H4 (cell line): ENCODE results near the gene ZCCHC7. TPM values are rescaled to one million over a fixed set of nuclear protein-coding genes. Genes with fewer than 3 reads are reported as not detected.

Experiments
- DNase-seq: peaks from one replicate; pipeline ENCODE4 v3.0.0-alpha.2; 2015; ENCODE audit warnings: low spot score
- total RNA-seq: library from RNA; depleted of rRNA; stranded (reverse); fragments of >200 nt; shearing (Covaris generic); gene quantifications from 2 replicates; pipeline ENCODE4 v1.2.3, GENCODE V29; 2014

ZCCHC7 gene
- total RNA-seq, 1 experiment from 2014 or later = 13.3 TPM

DNA sequence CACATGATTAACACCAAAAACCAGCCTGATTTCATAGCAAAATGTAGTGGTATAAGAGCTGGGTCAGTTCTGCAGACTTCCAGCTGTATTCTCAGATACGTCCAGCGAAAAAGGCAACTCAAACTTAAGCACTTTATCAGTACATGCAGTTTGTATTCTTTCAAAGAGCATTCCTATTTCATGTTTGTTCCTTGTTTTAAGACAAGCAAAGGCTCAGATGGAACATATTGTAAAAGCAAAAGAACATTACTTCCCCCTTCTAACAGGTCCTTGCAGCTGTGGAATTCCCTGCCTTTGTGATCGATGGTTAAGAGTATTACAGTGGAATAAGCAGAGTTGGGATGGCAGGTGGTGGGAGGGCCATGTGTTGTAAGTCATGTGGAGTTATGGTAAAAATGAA is 215.8 kb downstream of the ZCCHC7 start:
- no peak for DNase-seq

DNA sequence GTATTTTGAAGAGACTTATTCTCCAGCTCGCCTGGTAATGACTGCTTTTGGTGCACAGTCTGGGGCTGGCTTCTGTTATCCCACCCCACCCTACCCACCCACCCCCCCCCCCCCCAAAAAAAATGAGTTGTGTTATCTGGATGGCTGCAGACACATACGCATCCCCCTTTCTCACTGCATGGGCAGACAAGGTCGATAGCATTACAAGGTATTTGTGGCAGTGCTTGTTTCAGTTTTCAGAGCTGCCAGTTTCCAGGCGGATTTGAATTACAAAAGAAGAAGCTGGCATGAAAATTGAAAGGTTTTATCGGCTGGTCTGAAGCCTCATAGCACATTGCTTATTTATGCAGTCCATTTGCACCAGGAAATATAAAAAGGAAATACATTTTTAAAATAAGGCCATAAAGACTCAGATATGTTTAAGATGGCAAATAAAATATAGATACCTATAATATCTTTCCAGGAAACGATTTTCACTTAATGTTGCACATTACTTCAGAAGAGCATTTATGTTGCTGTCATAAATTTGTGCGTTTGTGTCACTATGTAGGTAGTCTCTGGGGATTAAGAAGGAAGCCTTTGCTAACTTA is 217.0 kb downstream of the ZCCHC7 start:
- no peak for DNase-seq

DNA sequence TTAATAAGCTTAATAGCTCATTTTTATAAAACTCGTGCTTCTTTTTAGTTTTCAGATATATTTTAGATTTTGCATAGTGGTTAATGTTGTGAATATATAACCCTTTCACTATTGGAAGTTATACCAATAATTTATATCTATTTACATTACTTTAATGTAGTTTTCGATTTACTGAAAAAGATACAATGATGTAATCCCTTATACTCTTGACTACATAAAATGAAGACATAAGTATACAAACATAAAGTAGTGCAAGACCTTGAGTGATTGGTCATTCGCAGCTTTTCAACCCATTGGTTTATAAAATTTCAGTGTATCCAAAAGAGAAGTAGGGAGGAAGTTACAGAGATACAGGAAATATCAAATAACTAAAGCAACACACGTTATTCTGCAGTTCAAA is 217.8 kb downstream of the ZCCHC7 start:
- no peak for DNase-seq

DNA sequence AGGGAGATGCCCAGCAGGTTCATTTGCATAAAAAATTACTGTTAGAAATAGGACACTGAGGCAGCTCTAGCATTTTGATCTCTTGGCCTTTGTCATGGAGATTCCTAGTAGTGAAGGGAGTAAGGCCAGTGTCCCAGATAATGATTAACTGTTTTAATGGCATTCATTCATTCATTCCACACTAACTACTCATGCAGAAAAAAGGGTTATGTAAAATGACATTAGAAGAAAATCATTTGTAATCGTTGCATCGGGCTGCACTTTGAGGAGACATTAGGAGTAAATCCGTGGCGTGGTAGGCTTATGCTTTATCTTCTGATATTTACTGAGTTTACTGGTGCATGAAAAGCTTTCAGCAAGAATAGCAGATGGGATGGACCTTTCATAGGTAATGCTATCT is 219.5 kb downstream of the ZCCHC7 start:
- no peak for DNase-seq

DNA sequence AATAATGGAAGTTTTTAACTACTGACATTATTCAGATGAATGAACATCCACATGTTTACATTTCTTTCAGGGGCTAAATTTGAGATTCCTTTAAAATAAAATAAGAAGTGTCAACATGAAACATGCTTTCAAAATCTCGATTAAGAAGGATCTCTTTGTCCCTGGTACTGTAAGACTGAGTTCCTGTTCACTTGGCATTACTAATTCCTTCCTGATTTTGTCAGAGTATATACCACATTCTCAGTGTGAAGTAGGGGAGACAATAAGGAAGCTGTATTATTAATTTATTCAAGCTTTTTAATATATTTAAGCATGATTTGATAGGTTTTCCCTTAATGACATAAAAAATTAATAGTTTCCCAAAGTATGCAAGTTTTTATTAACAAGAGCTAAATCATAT is 220.6 kb downstream of the ZCCHC7 start:
- DNase-seq = no peak

DNA sequence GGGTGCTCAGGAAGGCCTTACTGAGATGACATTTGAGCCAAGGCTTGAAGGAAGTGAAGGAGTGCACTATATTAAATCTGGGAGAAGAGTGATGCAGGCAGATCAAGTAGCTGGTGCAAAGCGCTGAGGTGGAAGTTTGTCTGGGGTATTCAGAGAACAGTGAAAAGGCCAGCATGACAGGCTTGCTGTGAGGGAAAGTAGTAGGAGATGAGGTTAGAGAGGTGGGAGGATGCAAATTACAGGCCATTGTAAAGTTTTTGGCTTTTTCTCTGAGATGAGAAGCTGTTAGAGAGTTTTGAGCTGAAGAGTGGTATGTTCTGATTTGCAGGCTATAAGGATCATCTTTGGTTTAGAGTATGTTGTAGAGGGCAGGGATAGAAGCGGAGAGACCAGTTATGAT is 221.3 kb downstream of the ZCCHC7 start:
- no peak for DNase-seq

DNA sequence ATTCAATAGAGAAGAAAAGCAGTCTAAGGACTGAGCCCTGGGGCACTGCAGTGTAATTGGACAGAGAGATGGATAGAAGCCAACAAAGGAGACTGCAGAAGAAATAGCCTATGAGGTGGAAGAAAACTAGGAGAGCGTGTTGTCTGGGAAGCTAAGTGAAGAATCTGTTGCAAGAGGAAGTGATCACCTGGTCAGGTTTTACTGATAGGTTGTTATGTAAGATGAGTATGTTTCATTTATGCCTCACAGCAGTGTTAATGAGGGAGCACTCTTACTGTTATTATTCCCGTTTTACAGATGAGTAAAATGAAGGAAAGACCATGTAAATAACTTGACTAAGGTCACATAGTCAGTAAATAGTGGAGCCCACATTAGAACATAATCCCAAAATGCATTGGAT is 222.1 kb downstream of the ZCCHC7 start:
- no peak for DNase-seq

DNA sequence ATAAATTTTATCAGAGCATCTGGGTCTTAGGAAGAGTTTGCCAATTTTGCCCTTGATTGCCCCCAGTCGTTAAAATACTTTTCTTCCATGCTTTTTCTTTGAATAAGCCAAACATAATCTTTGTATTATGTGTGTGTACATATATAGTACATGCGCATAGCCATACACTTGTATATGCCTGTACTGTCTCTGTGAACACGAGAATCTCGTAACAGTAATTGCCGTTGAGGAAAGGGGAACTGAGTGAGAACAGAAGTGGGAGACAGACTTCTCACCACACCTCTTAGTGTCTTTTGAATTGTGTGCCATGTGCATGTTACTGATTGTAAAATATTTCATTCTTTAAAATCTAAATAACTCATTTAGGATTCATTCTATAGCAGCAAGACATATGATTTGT is 222.5 kb downstream of the ZCCHC7 start:
- no peak for DNase-seq

DNA sequence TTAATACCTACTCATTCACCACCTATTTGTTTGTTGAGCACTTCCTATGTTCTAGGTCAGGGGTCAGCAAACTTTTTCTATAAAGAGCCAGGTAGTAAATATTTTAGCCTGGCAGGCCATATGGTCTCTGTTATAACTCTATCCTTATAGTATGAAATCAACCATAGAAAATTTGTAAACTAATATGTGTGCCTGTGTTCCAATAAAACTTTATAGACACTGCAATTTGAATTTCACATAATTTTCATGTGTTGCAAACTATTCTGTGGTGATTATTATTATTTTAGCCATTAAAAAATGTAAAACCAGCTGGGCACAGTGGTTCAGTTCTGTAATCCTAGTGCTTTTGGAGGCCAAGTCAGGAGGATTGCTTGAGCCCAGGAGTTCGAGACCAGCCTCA is 223.3 kb downstream of the ZCCHC7 start:
- no peak for DNase-seq

DNA sequence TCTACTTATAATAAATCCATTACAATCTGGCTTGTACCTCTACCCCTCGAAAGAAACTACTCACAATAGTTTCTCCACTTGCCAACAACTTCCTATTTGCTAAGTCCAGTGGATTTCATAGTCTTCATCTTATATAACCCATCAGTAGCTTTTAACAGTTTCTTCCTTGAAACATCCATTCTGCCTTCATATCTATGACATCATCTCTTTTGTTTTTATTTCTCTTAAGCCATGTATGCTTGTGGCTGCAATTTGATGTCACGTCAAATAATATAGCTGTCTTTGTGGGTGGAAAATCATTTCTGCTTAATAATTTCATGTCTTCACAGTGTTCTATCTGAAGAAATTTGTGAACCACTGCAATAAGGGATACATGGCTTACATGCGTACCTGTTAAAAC is 224.7 kb downstream of the ZCCHC7 start:
- DNase-seq = no peak

DNA sequence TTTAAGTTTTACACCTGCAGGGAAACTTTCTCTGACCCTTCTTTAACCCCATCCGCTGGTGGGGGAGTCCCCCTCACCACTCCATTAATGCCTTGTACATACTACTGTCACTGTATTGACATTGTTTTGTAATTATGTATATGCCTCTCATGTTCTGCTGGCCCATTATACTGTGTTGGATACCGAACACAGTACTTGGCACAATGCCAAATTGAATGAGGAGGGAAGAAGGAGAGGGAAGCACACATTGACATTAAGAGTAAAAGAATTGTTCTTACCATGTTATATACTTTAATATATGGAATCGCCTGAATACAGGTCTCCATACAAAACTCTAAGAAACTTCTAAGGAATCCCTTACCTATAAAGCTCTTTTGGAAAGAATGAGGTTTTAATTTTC is 228.5 kb downstream of the ZCCHC7 start:
- DNase-seq = no peak

DNA sequence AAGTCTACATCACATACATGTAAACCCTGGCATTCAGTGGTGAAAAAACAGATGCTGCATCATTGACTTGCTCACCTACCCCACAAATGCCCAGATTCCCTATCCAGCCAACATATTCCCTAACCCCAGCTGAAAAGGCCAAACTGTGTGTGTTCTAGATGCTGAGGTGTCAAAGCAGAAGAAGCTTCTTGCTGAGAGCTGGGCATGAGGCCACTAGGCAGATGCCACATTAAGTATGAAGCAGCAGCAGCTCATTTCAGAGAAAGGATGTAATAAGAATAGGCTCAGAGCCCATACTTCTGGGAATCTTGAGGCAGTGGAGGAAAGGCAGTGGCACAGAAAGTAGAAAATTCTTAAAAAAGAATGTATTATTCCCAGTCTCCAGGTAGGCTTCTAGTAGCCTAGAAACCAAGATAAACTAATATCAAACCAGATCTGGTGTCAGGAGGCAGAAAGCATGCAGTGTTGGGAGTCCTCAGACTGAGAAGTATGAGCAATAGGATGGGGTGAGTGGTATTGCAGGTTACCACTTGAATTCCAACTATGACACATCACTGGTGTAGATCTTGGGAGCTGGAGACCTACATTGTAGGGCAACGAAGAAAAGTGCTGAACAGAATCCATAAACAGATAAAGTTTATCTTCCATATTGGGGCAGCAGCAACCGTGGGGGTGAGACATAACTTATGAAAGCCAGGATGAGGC is 230.3 kb downstream of the ZCCHC7 start:
- DNase-seq = no peak

DNA sequence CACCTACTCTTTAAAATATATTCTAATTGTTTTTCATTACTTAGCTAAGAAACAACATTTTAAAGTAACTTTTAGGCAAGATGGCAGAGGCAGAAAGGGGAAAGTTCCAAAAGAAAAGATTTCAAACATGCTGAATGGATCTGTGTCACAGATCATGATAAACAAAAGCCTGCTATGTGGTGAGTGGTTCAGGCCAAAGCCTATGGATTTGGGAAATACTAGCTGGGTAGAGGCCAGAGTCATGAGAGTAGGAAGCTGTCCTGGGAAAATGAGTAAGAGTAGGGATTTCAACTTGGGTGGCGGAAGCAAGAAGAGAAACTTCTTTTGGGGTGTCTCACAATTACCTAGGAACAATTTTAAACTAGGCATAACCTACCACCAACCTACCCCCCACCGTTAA is 233.4 kb downstream of the ZCCHC7 start:
- no peak for DNase-seq

DNA sequence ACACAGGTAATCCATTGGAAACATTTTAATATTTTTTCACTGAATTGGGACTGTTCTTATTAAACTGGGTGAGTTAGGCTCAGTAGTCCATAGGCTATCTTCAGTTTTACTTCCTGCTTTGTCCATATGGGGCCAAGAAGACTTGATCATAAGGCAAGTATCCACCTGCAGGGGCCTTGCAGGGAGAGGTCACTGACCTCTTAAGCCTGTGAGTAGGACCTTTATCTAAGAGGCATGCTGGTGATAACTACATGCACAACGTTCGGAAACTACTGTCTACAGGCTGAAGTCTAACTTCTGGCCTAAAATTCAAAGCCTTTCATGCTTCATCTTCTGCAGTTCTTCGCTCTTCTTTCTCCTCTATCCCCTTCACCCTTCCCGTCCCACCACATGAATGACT is 242.1 kb downstream of the ZCCHC7 start:
- no peak for DNase-seq

DNA sequence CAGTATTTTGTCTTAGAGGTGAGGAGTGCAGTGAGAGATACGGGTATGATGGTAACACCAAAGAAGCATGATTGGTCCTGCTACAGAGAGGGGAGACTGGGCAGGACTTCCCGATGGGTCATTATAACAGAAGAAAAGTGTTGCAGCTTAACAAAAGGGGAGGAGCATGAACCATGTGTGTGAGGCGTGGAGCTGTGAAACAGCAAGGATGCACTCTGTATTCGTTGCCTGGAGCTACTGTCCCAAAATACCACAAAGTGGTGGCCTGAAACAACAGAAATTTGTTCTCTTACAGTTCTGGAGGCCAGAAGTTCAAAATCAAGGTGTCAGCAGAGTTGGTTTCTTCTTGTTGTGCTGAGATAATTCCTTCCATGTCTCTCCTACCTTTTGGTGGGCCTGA is 242.8 kb downstream of the ZCCHC7 start:
- no peak for DNase-seq

DNA sequence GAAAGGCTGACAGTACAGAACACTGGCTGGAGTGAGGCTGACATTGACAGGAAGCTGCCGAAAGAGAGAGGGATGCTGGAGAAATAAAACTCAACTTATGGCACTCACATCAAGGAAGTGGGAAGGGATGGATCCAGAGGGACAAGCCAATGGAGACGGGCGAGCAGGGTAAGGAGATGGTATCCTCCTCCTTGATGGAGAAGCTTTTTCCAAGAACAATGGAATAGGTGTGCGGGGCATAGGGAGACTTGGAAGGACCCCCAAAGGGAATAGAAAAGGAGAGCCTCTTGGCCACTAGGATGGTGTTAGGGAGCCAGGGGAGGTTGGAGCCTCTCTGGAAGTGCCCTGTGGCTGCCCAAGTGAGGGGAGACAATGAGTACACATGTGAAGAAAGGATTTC is 243.8 kb downstream of the ZCCHC7 start:
- no peak for DNase-seq

DNA sequence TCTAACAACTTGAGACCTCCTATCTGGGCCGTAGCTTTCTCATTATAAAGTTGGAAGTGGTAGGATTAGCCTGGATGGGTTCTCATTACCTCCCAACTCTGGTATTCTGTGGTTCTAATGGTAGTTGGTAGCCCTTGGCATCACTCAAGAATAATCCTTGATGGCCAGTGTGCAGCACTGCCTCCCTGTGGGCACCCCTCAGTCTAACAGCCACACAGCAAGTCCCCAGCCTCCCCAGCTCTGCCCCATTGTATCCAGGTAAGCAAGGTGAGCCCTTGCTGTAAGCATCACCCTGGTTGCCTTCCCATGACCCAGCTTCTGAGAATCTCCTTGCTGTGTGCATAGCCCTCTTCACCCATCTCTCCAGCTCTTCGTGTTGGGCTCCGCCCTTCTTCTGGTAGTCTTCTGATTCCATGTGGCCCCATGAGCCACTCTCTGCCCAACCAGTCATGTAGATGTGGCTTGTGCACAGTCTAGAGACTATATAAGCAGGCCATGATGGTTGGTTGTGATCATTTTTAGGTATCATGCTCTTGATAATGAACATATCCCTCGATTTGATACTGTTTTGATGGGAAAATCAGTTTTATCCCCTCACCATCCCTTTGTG is 244.5 kb downstream of the ZCCHC7 start:
- no peak for DNase-seq

DNA sequence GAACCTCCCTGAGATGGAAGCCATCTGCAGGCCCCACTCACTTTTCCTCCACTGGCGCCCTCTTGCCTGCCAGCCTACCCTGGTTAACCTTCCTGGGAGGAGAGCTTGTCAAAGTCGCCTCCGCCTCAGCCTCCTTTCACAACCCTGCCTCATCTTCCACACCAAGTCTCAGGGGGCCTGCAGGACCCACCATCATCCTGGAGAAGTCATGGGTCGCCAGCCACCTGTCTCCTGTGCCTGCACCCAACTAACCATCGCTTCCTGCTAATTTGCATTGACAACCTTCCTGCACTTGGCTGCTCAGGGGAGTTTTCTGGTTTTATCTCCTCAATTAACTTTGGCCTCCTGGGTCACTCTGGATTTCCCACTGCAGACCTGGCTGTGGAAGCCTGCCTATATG is 249.3 kb downstream of the ZCCHC7 start:
- no peak for DNase-seq

DNA sequence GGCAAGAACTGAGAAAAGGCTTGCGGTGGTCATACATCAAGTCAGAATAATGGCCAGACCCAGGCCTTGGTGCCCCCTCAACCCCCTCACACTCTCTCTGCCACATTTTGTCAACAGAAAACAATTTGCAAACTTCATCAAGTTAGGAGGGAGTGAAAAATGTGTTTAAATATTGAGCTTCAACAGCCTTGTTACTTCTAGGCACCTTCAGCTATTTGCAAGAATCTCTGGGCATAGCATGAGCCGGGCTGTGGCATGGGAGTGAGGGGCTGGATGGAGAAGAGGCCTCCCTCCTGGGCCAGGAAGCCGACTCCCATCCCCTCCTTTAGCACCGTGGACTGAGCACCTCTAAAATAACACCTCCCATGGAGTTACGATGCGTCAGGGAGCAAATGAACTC is 249.9 kb downstream of the ZCCHC7 start:
- no peak for DNase-seq

DNA sequence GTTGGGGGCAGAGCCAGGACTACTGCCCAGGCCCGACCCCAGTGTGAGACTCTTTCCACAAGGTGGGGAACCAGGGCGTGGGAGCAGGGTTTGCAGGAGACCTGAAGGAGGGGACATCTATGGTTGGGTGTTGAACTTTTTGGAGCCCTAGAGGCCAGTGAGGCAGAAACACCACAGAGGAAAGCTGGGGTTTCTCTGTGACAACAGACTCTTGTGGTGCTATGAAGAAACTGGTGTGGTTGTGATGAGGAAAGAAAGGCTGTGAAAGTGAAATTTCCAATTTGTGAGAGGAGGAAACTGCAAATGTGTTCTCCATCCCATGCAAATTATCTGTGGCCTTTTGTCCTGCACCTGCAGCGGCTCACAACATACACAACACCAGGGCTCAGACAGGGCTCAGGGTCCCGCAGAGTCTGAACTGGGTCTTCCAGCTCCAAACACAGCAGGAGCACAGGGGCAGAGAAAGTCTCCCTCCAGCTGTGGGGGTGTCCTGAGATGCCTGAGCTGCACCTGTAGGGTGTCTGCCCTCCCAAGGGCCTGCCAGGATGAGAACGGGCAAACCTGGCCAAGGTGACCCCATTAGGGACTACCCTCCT is 250.7 kb downstream of the ZCCHC7 start:
- DNase-seq = no peak

DNA sequence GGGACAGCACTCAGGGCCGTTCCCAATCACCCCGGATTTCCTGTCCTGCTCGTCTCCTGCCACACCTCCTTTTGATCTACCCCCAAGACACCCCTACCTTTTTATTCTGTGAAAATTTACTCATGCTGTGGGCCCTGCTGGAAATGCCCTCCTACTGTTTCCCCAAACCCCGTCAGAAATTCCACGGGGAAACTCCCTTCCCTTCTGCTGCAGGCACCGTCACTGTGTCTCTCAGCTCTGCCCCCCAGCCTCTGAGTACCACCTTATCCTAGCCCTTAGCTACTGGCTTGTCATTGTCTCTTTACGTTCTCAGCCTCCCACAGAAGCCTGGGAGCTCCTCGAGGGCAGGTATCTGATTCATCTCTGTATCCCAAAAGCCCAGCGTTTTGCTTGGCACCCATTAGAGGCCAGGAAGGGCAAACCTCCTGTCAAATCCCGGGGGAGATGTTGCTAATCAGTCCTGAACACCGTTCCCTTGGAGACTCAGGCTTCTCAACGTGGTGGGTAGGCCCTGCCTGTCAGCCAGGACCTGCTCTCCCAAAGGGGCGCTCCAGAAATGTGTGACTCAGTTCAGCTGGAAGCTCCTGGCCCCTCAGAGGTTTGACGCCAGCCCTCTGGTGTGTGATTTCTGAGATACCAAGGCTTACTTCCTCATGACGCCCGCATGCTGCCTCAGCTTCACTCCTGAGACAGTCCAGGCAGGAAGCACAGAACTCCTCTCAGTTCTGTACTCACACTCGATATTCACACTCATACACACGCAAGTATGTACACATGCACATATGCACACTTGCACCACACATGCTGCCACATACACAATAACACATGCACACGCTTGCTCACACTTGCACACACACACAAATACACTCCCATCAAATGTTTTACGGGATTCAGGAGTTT is 251.4 kb downstream of the ZCCHC7 start:
- no peak for DNase-seq

DNA sequence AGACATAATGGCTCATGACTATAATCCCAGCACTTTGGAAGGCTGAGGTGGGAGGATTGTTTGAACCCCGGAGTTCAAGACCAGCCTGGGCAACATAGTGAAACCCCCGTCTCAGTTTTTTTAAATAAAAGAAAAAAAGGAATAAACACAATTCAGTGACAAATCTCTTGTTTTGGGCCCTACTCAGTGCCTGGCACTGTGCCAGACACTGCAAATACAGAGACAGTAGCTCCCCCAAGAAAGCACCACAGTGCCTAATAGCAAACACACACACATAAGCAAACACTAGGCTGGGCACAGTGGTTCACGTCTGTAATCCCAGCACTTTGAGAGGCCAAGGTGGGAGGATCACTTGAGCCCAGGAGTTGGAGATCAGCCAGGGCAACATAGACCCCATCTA is 252.5 kb downstream of the ZCCHC7 start:
- DNase-seq = no peak
